Measurements from ENCODE around the gene DIP2B.
"Not testable (repeated sequence)": the region's sequence is repeated elsewhere in the genome, so short reads cannot be mapped to it uniquely, and the experiment has no call there.

DIP2B gene, protein sequence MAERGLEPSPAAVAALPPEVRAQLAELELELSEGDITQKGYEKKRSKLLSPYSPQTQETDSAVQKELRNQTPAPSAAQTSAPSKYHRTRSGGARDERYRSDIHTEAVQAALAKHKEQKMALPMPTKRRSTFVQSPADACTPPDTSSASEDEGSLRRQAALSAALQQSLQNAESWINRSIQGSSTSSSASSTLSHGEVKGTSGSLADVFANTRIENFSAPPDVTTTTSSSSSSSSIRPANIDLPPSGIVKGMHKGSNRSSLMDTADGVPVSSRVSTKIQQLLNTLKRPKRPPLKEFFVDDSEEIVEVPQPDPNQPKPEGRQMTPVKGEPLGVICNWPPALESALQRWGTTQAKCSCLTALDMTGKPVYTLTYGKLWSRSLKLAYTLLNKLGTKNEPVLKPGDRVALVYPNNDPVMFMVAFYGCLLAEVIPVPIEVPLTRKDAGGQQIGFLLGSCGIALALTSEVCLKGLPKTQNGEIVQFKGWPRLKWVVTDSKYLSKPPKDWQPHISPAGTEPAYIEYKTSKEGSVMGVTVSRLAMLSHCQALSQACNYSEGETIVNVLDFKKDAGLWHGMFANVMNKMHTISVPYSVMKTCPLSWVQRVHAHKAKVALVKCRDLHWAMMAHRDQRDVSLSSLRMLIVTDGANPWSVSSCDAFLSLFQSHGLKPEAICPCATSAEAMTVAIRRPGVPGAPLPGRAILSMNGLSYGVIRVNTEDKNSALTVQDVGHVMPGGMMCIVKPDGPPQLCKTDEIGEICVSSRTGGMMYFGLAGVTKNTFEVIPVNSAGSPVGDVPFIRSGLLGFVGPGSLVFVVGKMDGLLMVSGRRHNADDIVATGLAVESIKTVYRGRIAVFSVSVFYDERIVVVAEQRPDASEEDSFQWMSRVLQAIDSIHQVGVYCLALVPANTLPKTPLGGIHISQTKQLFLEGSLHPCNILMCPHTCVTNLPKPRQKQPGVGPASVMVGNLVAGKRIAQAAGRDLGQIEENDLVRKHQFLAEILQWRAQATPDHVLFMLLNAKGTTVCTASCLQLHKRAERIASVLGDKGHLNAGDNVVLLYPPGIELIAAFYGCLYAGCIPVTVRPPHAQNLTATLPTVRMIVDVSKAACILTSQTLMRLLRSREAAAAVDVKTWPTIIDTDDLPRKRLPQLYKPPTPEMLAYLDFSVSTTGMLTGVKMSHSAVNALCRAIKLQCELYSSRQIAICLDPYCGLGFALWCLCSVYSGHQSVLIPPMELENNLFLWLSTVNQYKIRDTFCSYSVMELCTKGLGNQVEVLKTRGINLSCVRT (N-terminal part only)
- total RNA-seq: 110 to 119 reads per million in 2 donors

DNA sequence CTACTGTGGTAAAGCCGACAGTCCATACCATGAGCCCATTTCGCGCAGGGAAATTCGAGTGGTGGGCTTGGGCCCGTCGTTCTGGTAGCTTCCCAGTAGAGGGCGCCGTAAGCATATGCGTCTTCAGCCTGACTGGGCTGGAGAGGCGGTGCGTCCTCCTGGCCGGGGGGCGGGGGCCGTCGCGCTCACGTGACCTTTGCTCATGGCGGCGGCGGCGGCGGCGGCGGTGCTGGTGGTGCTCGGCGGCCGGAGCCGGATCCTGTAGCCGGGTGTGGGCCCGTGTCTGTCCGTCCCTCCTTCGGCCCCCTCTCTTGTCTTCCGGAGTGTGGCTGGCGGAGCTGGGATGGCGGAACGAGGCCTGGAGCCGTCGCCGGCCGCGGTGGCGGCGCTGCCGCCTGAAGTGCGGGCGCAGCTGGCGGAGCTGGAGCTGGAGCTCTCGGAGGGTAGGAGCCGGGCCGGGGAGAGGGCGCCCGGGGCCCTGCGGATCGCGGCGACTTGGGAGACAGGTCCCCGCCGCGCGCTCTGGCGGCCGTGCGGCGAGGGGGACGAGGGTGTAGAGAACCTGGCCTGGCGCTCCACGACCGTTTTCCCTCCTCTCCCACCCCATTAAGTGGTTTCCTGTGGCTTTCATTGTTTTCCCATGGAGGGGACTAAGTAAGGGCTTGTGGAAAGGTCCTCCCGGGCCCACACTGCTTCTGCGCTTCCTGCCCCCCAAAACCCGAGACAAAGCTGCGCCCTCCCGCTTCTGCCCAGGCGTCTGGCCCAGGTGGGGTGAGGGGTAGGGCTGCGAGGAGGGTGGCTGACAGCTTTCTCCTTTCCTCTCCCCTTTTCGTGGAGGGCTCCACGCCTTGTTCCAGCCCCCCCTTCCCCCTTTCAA is at the start of gene DIP2B:
DIP2B (plus strand) TSS at position 188 of the 877 bp plus-strand sequence; CDS start at position 344, 156 bp downstream.
- peak; percentile 88 to 95 (median 94) for DNase-seq

DNA sequence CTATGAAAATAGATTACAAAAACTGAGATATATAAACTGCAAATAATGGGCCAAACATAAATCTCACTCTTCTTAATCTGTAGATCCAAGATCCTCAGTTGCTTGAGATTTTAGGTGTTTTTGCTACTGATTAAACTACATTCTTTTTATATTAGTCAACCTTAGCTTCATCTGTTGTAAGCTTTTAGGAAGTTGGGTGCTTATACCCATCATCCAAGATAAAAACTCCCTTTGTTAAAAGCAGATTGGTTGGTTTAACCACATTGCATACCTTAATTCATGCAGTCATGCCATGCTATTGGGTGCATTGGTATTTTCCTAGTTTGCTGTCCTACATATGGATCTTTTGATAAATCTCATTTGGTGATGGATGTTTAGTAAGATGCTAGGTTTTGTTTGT is 46.2 kb upstream of the DIP2B start:
- DNase-seq: no peak

DNA sequence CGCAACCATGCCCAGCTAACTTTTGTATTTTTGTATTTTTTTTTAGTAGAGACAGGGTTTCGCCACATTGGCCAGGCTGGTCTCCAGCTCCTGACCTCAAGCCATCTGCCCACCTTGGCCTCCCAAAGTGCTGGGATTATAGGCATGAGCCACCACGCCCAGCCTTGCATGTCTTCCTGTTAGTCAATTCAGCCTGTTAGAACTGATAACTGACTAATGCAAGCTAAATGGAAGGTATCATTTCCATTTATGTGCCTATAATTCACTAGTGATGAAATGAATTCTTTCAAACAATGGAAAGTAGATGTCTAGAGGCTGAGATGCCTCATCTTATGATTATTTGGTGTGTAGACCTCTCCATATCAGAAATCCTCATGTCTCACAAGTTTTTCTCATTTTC is 37.3 kb upstream of the DIP2B start:
- no peak for DNase-seq

DNA sequence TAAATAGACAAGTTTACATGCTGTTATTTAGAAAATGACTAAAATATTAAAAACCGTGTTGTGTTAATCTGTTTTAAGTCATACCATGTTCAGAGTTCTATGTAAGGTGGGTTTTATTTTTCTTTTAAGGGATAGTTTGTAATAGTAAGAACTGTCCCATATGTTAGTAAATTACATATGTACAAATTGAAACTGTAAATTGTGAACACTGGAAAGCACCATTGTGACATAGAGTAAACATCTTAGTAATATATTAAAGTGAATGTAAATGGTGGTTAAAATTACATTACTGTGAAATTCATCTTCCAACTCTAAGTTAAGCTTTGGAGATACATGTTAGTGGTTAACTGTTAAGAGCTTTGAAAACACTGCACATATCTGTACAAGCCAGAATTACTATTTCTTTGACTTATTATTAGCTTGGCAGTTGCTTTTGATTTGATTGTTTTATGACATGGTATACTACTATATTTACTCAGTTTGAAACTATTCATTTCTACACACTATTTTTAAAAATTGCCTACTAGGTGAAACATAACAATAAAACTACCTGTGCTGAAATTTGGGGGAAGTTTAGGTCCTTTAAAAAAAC is 27.4 kb upstream of the DIP2B start:
- DNase-seq: peak in 1 of 5 experiments; percentile 6

DNA sequence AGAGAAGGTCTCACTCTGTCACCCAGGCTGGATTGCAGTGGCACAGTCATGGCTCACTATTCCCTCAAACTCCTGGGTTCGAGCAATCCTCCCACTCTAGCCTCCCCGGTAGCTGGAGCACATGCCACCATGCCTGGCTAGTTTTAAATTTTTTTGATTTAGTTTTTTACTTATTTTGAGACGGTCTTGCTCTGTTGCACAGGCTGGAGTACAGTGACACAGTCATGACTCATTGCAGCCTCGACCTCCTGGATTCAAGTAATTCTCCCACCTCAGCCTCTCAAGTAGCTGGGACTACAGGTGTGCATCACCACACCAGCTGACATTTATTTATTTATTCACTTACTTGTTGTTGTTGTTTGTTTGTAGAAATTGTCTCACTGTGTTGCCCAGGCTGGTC is 22.2 kb upstream of the DIP2B start:
- DNase-seq: no peak

DNA sequence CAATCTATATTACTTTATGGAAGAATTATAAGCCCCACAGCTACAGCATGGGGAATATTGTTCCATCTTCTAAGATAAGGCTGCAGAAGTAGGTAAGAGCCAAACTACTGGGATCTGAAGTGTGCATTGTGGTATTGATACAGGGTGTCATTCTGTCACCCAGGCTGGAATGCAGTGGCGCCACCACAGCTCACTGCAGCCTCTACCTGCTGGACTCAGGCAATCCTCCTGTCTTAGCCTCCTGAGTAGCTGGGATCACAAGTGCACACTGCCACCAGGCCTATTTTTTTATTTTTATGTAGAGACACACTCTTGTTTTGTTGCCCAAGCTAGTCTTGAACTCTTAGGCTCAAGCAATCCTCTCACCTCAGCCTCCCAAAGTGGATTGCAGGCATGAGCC is 21.3 kb upstream of the DIP2B start:
- no peak for DNase-seq

DNA sequence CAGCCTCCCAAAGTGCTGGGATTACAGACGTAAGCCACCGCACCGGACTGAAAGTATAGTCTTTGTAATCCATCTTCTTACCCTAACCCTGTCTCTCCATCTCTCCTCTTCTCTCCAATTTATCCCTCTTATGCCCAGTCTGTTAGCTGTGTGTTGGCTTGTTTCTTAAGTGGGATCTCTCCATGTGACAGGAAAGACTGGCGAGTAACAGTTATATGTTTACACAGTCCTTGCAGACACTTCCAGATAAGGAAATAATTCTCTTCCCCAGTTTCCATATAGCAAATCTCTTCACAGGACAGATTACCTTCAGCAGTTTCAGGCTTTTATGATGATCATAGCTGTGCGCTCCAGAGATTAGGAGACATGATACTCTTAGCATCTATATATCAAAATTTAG is 16.0 kb upstream of the DIP2B start:
- DNase-seq: no peak

DNA sequence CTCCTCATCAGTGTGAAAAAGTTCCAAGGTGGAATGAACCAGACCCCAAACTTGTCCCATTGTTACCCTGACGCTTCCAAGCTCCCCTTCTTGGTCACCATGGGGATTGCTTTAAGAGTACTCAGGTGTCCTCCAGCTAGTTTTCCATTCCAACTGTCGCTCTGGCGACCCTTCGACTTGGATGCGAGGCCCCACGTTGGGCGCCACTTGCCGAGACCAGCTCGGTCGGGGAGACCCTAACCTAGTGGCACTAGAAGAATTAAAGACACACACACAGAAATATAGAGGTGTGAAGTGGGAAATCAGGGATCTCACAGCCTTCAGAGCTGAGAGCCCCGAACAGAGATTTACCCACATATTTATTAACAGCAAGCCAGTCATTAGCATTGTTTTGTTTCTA is 6.7 kb upstream of the DIP2B start:
- DNase-seq: not testable (repeated sequence)

DNA sequence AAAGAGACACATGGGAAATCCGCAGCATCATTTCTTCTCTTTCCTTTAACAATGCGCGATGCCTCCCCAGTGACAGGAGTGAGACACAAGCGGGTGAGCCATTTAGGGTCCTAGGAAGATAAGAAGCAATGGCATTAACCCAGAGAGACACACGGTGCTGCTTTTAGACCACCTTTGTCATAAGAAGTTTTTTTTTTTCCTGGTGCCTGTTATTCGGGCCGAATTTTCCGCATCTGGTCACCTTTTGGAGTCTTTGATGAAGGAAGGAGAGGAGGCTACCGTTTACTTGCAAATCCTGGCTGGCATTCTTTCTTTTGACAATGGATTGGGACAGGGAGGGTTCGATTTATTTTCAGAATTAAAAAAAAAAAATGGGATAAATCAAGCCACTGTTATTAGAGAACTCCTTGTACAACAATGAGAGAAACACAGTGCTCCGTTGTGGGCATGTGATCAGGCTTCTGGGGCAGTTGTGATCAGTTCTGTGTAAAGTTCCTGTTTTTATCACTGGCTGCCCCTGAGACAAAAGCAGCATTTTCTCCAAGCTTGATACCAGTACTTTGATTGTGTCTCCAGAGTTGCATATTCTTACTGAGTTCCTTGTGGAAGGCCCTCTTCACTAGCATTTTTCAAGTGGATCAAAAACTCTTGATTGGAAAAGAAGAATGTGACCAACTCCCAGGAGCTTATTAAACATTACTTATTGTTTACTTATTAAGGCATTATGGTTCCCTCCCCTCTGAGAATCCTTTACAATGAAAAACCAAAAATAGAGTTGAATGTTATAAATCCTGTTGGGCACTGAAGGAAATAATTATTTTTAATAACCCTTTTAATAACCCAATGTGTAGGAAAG is 1.1 kb downstream of the DIP2B start:
- DNase-seq: peak in 1 of 5 experiments; percentile 25

DNA sequence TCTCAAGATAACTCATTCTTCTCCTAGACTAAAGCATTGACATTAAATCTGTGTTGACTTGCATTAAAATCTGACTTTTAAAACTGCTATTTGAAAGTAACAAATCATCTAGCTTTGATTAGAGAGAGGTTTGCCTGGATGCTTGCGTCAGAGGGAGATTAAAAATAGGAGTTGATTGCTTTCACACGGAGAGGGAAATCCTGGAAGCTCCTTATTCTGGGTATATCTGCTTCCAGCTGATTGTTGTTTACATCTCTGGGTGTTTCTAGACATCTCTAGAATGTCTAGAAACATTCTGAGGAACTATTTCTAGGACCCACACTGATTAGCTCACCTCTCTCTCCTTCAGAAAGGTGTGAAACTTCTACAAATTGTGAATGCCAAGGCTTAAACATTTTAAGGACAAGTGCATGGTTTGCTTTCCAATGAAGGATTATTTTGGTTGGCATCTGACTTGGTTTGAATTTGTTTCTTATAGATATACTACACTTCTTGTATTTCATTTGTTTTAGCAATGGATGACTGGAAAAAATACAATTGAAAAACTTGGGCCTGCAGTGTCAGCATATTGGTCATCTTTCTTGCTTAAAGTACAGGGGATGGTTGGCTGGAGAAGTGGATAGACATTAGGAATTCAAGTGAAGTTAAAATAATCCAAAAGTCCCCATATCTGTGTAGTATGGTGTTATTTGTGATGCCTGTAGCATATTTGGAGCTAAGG is 2.1 kb downstream of the DIP2B start:
- no peak for DNase-seq

DNA sequence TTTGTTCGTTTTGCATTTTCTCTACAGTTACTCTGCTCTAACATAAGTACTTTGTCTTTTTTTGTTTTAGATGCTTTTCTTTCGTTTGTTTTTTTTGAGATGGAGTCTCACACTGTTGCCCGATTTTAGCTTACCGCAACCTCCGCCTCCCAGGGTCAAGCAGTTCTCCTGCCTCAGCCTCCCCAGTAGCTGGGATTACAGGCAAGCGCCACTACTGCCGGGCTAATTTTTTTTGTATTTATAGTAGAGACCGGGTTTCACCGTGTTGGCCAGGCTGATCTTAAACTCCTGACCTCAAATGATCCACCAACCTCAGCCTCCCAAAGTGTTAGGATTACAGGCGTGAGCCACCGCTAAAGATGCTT is 2.7 kb downstream of the DIP2B start:
- DNase-seq: no peak

DNA sequence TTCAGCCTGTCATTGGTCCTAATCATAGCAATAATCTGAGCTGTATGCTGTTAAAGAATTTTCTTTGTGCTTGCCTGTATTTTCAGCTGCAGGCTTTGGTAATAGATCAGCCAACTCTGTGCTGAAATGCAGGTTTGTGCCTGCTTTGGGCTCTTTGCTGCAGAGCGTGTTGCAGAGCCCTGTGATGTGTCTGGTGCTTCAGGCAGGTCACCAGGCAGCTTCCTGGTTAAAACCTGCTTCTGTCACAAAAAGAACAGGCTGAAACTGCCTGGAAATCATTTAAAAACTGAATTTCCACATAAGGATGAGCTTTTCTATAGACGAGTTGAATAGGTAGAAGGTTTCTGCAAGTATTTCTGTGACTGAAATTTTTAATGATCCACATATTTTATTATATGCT is 3.1 kb downstream of the DIP2B start:
- peak in 1 of 5 experiments; percentile 73 for DNase-seq

DNA sequence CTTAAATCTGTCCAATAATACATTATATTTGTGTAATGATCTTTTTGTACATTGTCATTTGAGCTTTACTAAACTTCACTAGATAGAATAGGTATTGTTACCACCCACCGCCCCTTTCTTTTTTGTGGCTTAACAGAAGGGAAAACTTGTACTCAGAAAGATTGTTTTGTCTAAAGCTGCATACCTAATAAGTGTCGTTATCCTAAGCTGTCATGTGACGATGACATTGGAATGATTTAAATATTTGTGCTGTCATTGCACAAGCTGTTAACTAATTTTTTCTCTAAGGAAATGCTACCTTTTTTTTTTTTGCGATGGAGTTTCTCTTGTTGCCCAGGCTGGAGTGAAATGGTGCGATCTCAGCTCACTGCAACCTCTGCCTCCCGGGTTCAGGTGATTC is 3.6 kb downstream of the DIP2B start:
- no peak for DNase-seq

DNA sequence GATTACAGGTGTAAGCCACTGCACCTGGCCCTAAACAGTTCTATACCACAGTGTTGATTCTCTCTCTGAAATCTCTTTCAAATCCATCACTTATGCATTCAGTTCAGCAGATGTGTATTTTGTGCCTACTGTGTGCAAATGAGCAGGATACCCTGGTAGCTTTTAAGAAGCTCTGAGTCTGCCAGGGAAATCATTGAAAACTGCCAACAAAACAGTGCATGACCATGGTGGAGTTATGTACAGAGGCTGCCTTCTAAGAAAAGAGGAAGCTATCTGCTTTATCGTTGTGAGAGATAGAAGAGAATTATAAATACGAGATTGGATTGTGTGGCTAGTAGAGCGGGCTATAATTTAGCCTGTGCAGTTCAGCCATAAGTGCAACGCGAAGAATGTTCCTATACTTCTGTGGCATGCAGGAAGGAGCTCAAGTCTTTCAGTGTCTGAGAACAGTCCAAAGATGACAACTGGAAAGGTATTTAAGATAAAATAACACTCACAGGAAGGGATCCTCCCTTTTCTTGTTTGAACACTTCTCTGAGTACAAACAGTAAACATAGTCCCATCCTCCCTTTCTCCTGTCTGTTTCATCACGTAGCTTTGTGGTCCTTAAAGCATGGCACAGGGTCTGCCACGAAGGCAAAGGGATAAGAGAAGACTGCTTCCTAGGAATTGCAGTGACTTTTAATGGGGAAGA is 4.3 kb downstream of the DIP2B start:
- DNase-seq: no peak

DNA sequence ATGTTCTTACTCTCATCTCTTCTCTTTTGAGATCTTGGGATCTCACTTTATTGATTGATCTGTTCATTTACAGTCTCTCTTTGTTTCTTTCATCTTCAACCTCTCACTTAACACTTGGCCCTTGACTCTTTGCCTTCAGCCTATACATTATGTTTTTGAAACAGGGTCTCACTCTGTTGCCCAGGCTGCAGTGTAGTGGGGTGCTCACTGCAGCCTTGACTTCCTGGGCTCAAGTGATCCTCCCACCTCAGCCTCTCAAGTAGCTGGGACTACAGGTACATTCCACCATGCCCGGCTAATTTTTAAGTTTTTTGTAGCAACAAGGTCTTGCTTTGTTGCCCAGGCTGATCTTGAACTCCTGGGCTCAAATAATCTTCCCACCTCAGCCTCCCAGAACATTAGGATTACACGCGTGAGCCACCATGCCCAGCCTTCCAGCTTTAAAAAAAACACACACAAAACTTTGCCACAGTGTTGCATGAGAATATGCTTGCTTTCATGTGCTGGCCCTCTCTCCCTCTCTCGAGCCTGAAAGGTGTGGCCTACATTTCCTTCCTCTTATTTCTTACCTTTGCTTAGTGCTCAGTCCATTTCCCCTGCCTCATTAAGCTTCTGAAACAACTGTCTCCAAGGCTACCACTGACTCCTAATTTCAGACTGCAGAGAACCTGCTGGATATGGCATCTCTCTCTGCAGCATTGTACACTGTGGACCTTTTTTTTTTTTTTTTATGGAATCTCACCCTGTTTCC is 9.9 kb downstream of the DIP2B start:
- peak in 1 of 5 experiments; percentile 59 for DNase-seq

DNA sequence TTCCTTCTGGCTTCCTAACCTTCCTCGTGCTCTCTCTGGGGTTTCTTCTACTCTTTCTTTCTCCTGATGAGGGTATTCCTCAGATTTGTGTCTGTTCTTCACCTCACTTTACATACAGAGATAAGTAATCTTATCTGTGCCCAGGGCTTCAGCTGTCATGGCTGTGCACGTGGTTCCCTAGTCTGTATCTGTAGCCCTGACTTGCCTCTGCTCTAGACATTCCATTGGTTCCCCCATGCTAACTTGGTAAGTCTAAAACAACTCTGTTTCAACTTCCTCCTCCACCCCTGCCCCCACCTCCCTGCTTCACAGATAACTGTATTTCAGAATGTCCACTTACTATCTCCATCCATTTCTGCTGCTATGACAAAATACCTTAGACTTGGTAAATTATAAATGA is 10.8 kb downstream of the DIP2B start:
- DNase-seq: no peak

DNA sequence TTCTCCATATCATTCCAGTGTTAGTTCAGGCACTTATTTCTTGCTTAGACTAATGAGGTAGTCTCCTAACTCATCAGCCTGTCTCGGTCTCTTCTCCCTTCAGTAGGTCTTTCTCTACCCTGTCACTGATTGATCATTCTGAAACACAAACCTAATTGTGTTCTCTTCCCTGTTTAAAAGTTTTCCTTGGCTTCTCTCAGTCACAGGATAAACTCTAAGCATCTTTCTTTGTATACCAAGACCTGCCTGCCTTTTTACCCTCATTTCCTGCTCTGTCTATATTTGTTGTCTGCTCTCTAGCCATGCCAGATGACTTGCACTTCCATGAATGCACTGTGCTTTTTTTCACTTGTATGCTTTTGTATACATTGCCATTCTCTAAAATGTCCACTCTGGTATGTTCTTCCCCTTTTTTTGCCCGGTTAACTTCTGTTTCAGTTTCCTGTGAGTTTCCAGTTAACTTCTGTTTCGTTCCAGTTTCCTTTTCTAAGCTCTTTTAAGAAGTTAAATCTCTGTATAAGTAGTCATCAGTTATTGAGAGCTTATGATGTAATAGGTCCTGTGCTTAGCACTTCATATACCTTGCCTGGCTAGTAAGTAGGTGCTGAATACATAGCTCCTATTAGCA is 12.8 kb downstream of the DIP2B start:
- DNase-seq: peak in 1 of 5 experiments; percentile 46

DNA sequence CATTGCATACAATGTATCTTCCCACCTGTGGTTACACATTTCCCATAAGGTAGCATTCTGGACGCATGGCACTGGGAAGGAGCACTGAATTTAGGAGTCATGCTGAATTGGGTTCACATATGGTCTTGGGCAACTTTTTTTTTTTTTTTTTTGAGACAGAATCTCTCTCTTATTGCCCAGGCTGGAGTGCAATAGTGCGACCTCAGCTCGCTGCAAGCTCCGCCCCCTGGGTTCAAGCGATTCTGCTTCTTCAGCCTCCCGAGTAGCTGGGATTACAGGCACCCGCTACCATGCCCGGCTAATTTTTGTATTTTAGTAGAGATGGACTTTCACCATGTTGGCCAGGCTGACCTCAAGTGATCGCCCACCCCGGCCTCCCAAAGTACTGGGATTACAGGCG is 13.3 kb downstream of the DIP2B start:
- no peak for DNase-seq
